ENCODE measurements around the gene CELA2A.
"Not testable (repeated sequence)": the region's sequence is repeated elsewhere in the genome, so short reads cannot be mapped to it uniquely, and the experiment has no call there.

The CELA2A gene

GRCh38 chr1:15501208-15502032 lies 44.9 kb downstream of the CELA2A start:
- DNase-seq (ENCODE audit: low spot score), result peak; percentile 54

- DNase-seq (ENCODE audit: low spot score), result no peak
Observed at GRCh38 chr1:15504436-15504835, 47.9 kb downstream of the CELA2A start.

- DNase-seq (ENCODE audit: low spot score), result no peak
Observed at GRCh38 chr1:15506831-15507230, 50.3 kb downstream of the CELA2A start.

GRCh38 chr1:15507278-15507677 lies 50.7 kb downstream of the CELA2A start:
- no peak for DNase-seq (ENCODE audit: low spot score)

GRCh38 chr1:15508700-15509487 lies 52.4 kb downstream of the CELA2A start:
- DNase-seq (ENCODE audit: low spot score), result no peak

GRCh38 chr1:15509586-15509985 lies 53.1 kb downstream of the CELA2A start:
- no peak for DNase-seq (ENCODE audit: low spot score)

- no peak for DNase-seq (ENCODE audit: low spot score)
Observed at GRCh38 chr1:15510611-15511405, 54.3 kb downstream of the CELA2A start.

GRCh38 chr1:15513192-15513591 lies 56.7 kb downstream of the CELA2A start:
- DNase-seq (ENCODE audit: low spot score), result no peak

GRCh38 chr1:15513919-15514318 lies 57.4 kb downstream of the CELA2A start:
- DNase-seq (ENCODE audit: low spot score), result no peak

- not testable (repeated sequence) for DNase-seq (ENCODE audit: low spot score)
Observed at GRCh38 chr1:15514557-15514956, 58.0 kb downstream of the CELA2A start.

GRCh38 chr1:15515022-15515663 lies 58.6 kb downstream of the CELA2A start:
- DNase-seq (ENCODE audit: low spot score), result no peak

GRCh38 chr1:15519625-15520024 lies 63.1 kb downstream of the CELA2A start:
- DNase-seq (ENCODE audit: low spot score), result no peak

GRCh38 chr1:15521206-15521906 lies 64.8 kb downstream of the CELA2A start:
- not testable (repeated sequence) for DNase-seq (ENCODE audit: low spot score)

All from hematopoietic multipotent progenitor cell treated with erythropoietin and hydrocortisone succinate and interleukin-3 and kit ligand, for 17 days (in vitro differentiated cells).